OCI-LY3 (cell line): ENCODE data around the gene MYO16.
A peak's percentile ranks its signal among the peaks of the same experiment; 100 is the strongest.

Experiments used
- H2AFZ ChIP-seq: fragments of 200-600, 300-600 bp; shearing (Covaris generic); 2 replicates; pipeline ENCODE4 v1.6.0; 2014; ENCODE audit warnings: antibody characterized with exemption, low read depth, low read length
- H3K27ac ChIP-seq: fragments of 200-600, 300-600 bp; sonication (generic); 2 replicates; pipeline ENCODE4 v1.5.1; 2014; ENCODE audit warnings: mild to moderate bottlenecking, low read length, moderate library complexity, mixed read lengths
- H3K27me3 ChIP-seq: fragments of 200-600, 300-600 bp; sonication (generic); 2 replicates; pipeline ENCODE4 v1.6.1; 2014; ENCODE audit warnings: low read depth, low read length, mixed read lengths
- H3K36me3 ChIP-seq: fragments of 200-600, 300-600 bp; sonication (generic); replicated peaks from 2 replicates; pipeline ENCODE3; 2014; ENCODE audit warnings: low read depth, low read length, mixed read lengths
- H3K4me1 ChIP-seq: fragments of 300-600, 200-600 bp; sonication (generic); 2 replicates; pipeline ENCODE4 v1.6.1; 2014; ENCODE audit warnings: low read length, mixed read lengths
- H3K4me2 ChIP-seq: fragments of 200-600, 300-600 bp; sonication (generic); 2 replicates; pipeline ENCODE4 v1.6.1; 2014; ENCODE audit warnings: low read length, mixed read lengths
- H3K4me3 ChIP-seq: fragments of 300-600, 200-600 bp; sonication (generic); 2 replicates; pipeline ENCODE4 v1.5.1; 2014; ENCODE audit warnings: antibody characterized with exemption, mild to moderate bottlenecking, low read length, moderate library complexity
- H3K79me2 ChIP-seq: fragments of 300-600, 200-600 bp; shearing (Covaris generic); 2 replicates; pipeline ENCODE4 v1.6.1; 2014; ENCODE audit warnings: mild to moderate bottlenecking, low read length, mixed read lengths
- H3K9ac ChIP-seq: fragments of 300-600, 200-600 bp; shearing (Covaris generic); 2 replicates; pipeline ENCODE4 v1.6.0; 2014; ENCODE audit warnings: mild to moderate bottlenecking, low read length, moderate library complexity
- H3K9me3 ChIP-seq: fragments of 200-600, 300-600 bp; shearing (Covaris generic); 2 replicates; pipeline ENCODE4 v1.6.1; 2014; ENCODE audit warnings: low read length, mixed read lengths; ENCODE audit not compliant: insufficient read depth
- H4K20me1 ChIP-seq: fragments of 200-600, 300-600 bp; sonication (generic); 2 replicates; pipeline ENCODE4 v1.6.1; 2016; ENCODE audit warnings: low read length, mixed read lengths; ENCODE audit not compliant: insufficient read depth
- CTCF ChIP-seq: fragments of 200-600, 300-600 bp; sonication (generic); IDR thresholded peaks from 2 replicates; pipeline ENCODE4 v1.5.1; 2014; ENCODE audit warnings: antibody characterized with exemption, low read length, low read depth
- EZH2phosphoT487 ChIP-seq: fragments of 200-600 bp; shearing (Covaris generic); IDR thresholded peaks from 2 replicates; pipeline ENCODE4 v1.6.1; 2018; ENCODE audit warnings: antibody characterized with exemption, mixed run types, low read depth

MYO16 gene

GRCh38 chr13:108595436-108596274 lies 33.8 kb upstream of the MYO16 start:
- H3K79me2 ChIP-seq, result no peaks in the 10 kb centered on the region
- no peaks in the 10 kb centered on the region for H4K20me1 ChIP-seq
- H3K36me3 ChIP-seq, result no peaks in the 10 kb centered on the region
- TF ChIP-seq CTCF (no peak), EZH2phosphoT487 (no peak)
- H3K27me3 ChIP-seq, result peaks cover 7% of the 10 kb centered on the region; the same call in 1 of the 2 replicates
- H3K27ac ChIP-seq, result no peak overlapping the region
- H3K4me3 ChIP-seq, result no peak overlapping the region
- no peaks in the 10 kb centered on the region for H3K4me1 ChIP-seq
- H2AFZ ChIP-seq, result no peak overlapping the region
- H3K4me2 ChIP-seq, result peak overlapping the region; percentile 29
- no peaks in the 10 kb centered on the region for H3K9me3 ChIP-seq
- H3K9ac ChIP-seq, result no peak overlapping the region

DNA sequence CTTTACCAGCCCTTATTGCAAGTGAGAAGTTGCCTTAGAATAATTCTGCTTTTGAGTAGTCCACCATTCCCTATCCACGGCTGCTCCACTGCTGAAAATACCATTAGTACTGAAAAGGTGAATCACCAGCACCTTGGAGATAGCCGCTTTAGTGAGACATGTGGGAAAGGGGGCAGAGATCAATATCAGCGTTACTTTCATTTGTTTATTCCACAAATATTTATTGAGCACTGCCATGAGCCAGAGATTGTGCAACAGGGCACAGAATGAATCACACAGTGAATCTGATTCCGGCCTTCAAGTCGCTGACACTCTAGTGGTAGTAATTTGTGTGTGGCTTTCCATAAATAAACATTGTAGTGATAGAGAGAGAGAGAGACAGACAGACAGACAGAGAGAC lies 31.5 kb upstream of the MYO16 start:
- H3K27me3 ChIP-seq, result peaks cover 7% of the 10 kb centered on the region; the same call in 1 of the 2 replicates
- H3K79me2 ChIP-seq, result no peaks in the 10 kb centered on the region
- H3K36me3 ChIP-seq, result no peaks in the 10 kb centered on the region
- no peak overlapping the region for H3K4me3 ChIP-seq
- H3K27ac ChIP-seq, result no peak overlapping the region
- TF ChIP-seq EZH2phosphoT487 (no peak), CTCF (no peak)
- no peaks in the 10 kb centered on the region for H4K20me1 ChIP-seq
- H3K4me2 ChIP-seq, result no peak overlapping the region
- H2AFZ ChIP-seq, result no peak overlapping the region
- H3K9ac ChIP-seq, result no peak overlapping the region
- no peaks in the 10 kb centered on the region for H3K4me1 ChIP-seq
- H3K9me3 ChIP-seq, result no peaks in the 10 kb centered on the region

DNA sequence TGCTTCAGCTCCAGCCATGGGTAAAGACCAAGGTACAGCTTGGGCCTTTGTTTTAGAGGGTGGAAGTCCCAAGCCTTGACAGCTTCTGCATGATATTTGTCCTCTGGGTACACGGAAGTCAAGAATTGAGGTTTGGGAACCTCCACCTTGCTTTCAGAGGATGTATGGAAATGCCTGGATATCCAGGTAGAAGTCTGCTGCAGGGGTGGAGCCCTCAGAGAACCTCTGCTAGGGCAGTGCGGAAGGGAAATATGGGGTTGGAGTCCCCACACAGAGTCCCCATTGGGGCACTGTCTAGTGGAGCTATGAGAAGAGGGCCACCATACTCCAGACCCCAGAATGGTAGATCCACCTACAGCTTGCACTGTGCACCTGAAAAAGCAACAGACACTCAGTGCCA lies 23.0 kb upstream of the MYO16 start:
- Histone ChIP-seq H3K27ac (no peak overlapping the region), H3K9me3 (peaks cover 8% of the 10 kb centered on the region; the same call in 1 of the 2 replicates), H2AFZ (no peak overlapping the region), H3K79me2 (no peaks in the 10 kb centered on the region), H3K9ac (no peak overlapping the region), H3K4me2 (no peak overlapping the region), H3K36me3 (no peaks in the 10 kb centered on the region), H3K4me3 (no peak overlapping the region), H3K27me3 (no peaks in the 10 kb centered on the region), H4K20me1 (no peaks in the 10 kb centered on the region), H3K4me1 (no peaks in the 10 kb centered on the region)
- TF ChIP-seq EZH2phosphoT487, result no peak
- TF ChIP-seq CTCF, result no peak

- Histone ChIP-seq H3K27ac (no peak overlapping the region), H3K79me2 (no peaks in the 10 kb centered on the region), H2AFZ (no peak overlapping the region), H3K9me3 (peaks cover 8% of the 10 kb centered on the region; the same call in 1 of the 2 replicates), H3K4me1 (no peaks in the 10 kb centered on the region), H3K27me3 (no peaks in the 10 kb centered on the region), H3K9ac (no peak overlapping the region), H4K20me1 (no peaks in the 10 kb centered on the region), H3K4me3 (no peak overlapping the region), H3K4me2 (no peak overlapping the region), H3K36me3 (no peaks in the 10 kb centered on the region)
- peak; percentile 41 for TF ChIP-seq CTCF
- no peak for TF ChIP-seq EZH2phosphoT487
Measured at GRCh38 chr13:108609353-108609752, 20.1 kb upstream of the MYO16 start.
